Liver (tissue), 9 donors: ENCODE data around the gene DAAM1. TPM values are rescaled to one million over a fixed set of nuclear protein-coding genes. Genes with fewer than 3 reads are reported as not detected.

ENCODE experiments used
- DNase-seq: peaks from one replicate; pipeline ENCODE4 v3.0.0-alpha.2; 2017; ENCODE audit warnings: low spot score
- H3K27ac ChIP-seq, 2 donors: one replicate each; pipeline ENCODE4 v1.7.0; 2013; ENCODE audit warnings: inconsistent platforms in 2 of 2, low read length in 2 of 2, control low read depth in 1 of 2, low read depth in 1 of 2, mild to moderate bottlenecking in 1 of 2
- H3K27me3 ChIP-seq, 4 donors: one replicate each; pipeline versions ENCODE4 v1.6.1 to v1.7.0; 2013; ENCODE audit warnings: low read length in 3 of 4, inconsistent platforms in 1 of 4, mild to moderate bottlenecking in 1 of 4, moderate library complexity in 1 of 4; ENCODE audit not compliant: control insufficient read depth in 4 of 4, insufficient read depth in 4 of 4
- H3K36me3 ChIP-seq, 4 donors: one replicate each; pipeline versions ENCODE4 v1.6.1 to v1.7.0; 2013; ENCODE audit warnings: low read length in 3 of 4, mild to moderate bottlenecking in 3 of 4, low read depth in 1 of 4, moderate library complexity in 1 of 4; ENCODE audit not compliant: control insufficient read depth in 4 of 4, insufficient read depth in 3 of 4
- H3K4me1 ChIP-seq, 4 donors: one replicate each; pipeline versions ENCODE4 v1.6.1 to v1.7.0; 2013; ENCODE audit warnings: low read length in 3 of 4, mild to moderate bottlenecking in 3 of 4, moderate library complexity in 1 of 4; ENCODE audit not compliant: control insufficient read depth in 4 of 4, insufficient read depth in 4 of 4
- H3K4me3 ChIP-seq, 3 donors: one replicate each; pipeline versions ENCODE4 v1.6.1 to v1.7.0; 2013; ENCODE audit warnings: low read length in 3 of 3, control low read depth in 1 of 3, low read depth in 1 of 3, mild to moderate bottlenecking in 1 of 3
- H3K9ac ChIP-seq, 2 donors: one replicate each; pipeline ENCODE4 v1.7.0; 2013; ENCODE audit warnings: low read length in 2 of 2, mild to moderate bottlenecking in 2 of 2, moderate library complexity in 2 of 2, control low read depth in 1 of 2, low read depth in 1 of 2
- H3K9me3 ChIP-seq, 4 donors: one replicate each; pipeline versions ENCODE4 v1.6.1 to v1.7.0; 2013; ENCODE audit warnings: low read length in 3 of 4; ENCODE audit not compliant: control insufficient read depth in 4 of 4
- ATF3 ChIP-seq: IDR thresholded peaks from 2 replicates; pipeline ENCODE4 v1.6.1; 2016; ENCODE audit warnings: antibody characterized with exemption
- EGR1 ChIP-seq, 2 donors: IDR thresholded peaks; 2 replicates each; pipeline ENCODE4 v1.6.1; 2016 to 2018; ENCODE audit warnings: antibody characterized with exemption in 2 of 2, low read depth in 2 of 2
- FOXA1 ChIP-seq: IDR thresholded peaks from 2 replicates; pipeline ENCODE4 v1.6.1; 2016; ENCODE audit warnings: antibody characterized with exemption
- FOXA2 ChIP-seq: IDR thresholded peaks from 2 replicates; pipeline ENCODE4 v1.6.1; 2016; ENCODE audit warnings: antibody characterized with exemption
- GABPA ChIP-seq, 2 donors: IDR thresholded peaks in 1 of 2; conservative IDR thresholded peaks in 1 of 2; 2 replicates each; pipeline ENCODE4 v1.6.1; 2016; ENCODE audit warnings: antibody characterized with exemption in 2 of 2, mild to moderate bottlenecking in 1 of 2, moderate library complexity in 1 of 2
- HNF4A ChIP-seq, 2 donors: conservative IDR thresholded peaks; 2 replicates each; pipeline ENCODE4 v1.6.1; 2016; ENCODE audit warnings: antibody characterized with exemption in 2 of 2, mild to moderate bottlenecking in 2 of 2
- JUND ChIP-seq, 2 donors: IDR thresholded peaks; 2 replicates each; pipeline ENCODE4 v1.6.1; 2016; ENCODE audit warnings: antibody characterized with exemption in 2 of 2
- MAX ChIP-seq: IDR thresholded peaks from 2 replicates; pipeline ENCODE4 v1.6.1; 2016; ENCODE audit warnings: antibody characterized with exemption
- NR2F2 ChIP-seq: IDR thresholded peaks from 2 replicates; pipeline ENCODE4 v1.6.1; 2016; ENCODE audit warnings: antibody characterized with exemption
- RXRA ChIP-seq, 2 donors: IDR thresholded peaks; 2 replicates each; pipeline ENCODE4 v1.6.1; 2017 to 2018; ENCODE audit warnings: antibody characterized with exemption in 2 of 2, mild to moderate bottlenecking in 1 of 2
- TAF1 ChIP-seq: conservative IDR thresholded peaks from 2 replicates; pipeline ENCODE4 v1.6.1; 2016; ENCODE audit warnings: antibody characterized with exemption, mild to moderate bottlenecking
- YY1 ChIP-seq: IDR thresholded peaks from 2 replicates; pipeline ENCODE4 v1.6.1; 2016; ENCODE audit warnings: antibody characterized with exemption, mild to moderate bottlenecking
- WGBS: extraction: QIAGEN DNeasy Blood & Tissue Kit; methylation state at CpG from one replicate; pipeline ENCODE4 v1.1.7; 2013; 5-methylcytosine and 5-hydroxymethylcytosine counted together
- polyA plus RNA-seq, 2 donors: library from polyadenylated mRNA; stranded (reverse) in 1 of 2; unstranded in 1 of 2; fragments of 200-250 nt in 1 of 2; fragments of >200 nt in 1 of 2; fragmentation: Nextera tagmentation in 1 of 2; extraction: Ambion mirVana in 1 of 2; gene quantifications; one replicate each; pipeline versions ENCODE4 v1.2.1 to v1.2.3, GENCODE V29; 2013 to 2015
- total RNA-seq, 2 donors: library from RNA; depleted of rRNA; stranded (reverse); fragments of >200 nt; gene quantifications; one replicate each; pipeline ENCODE4 v1.2.3, GENCODE V29; 2014
- TF ChIP-seq, protein P1 (sequence below): IDR thresholded peaks from 2 replicates; pipeline ENCODE4 v1.6.1; 2016; ENCODE audit warnings: antibody characterized with exemption
- TF ChIP-seq, protein P2 (sequence below): fragments of 150-350 bp; IDR thresholded peaks from 2 replicates; pipeline ENCODE4 v1.5.1; 2017; ENCODE audit warnings: improper control_type of control experiment, low read depth, low read length; ENCODE audit not compliant: missing input control
- TF ChIP-seq, protein P3 (sequence below): IDR thresholded peaks from 2 replicates; pipeline ENCODE4 v1.6.1; 2016; ENCODE audit warnings: antibody characterized with exemption, mild to moderate bottlenecking
- donor health status: healthy.
- donor health status: healthy.
- donor health status: healthy.
- donor health status: healthy.
- donor health status: healthy.

Gene DAAM1
- total and polyA plus RNA-seq, 4 donors: 9.5 to 28.4 (median 18.5) TPM

- TF ChIP-seq YY1: no peak
- no peak for TF ChIP-seq FOXA2
- no peak for TF ChIP-seq EGR1 (IDR thresholded peaks at IDR 0.05; ENCODE audit: low read depth in 2 of 2)
- TF ChIP-seq HNF4A (conservative IDR thresholded peaks at IDR 0.05): no peak
- no peak for TF ChIP-seq NR2F2
- peaks cover 0 to 3% (median 0%) of the 10 kb centered on the region in 4 donors for H3K36me3 ChIP-seq
- H3K9ac ChIP-seq: no peak overlapping the region
- no peaks in the 10 kb centered on the region for H3K9me3 ChIP-seq
- DNase-seq: no peak
- H3K27ac ChIP-seq: no peak overlapping the region
- H3K4me3 ChIP-seq: no peak overlapping the region
- 95% methylated on average over 5 of the region's 5 CpGs for WGBS
- H3K27me3 ChIP-seq: no peaks in the 10 kb centered on the region
- peaks cover 5 to 18% (median 17%) of the 10 kb centered on the region in 4 donors for H3K4me1 ChIP-seq
Measured at GRCh38 chr14:59280961-59281360, 92.5 kb downstream of the DAAM1 start.

DNA sequence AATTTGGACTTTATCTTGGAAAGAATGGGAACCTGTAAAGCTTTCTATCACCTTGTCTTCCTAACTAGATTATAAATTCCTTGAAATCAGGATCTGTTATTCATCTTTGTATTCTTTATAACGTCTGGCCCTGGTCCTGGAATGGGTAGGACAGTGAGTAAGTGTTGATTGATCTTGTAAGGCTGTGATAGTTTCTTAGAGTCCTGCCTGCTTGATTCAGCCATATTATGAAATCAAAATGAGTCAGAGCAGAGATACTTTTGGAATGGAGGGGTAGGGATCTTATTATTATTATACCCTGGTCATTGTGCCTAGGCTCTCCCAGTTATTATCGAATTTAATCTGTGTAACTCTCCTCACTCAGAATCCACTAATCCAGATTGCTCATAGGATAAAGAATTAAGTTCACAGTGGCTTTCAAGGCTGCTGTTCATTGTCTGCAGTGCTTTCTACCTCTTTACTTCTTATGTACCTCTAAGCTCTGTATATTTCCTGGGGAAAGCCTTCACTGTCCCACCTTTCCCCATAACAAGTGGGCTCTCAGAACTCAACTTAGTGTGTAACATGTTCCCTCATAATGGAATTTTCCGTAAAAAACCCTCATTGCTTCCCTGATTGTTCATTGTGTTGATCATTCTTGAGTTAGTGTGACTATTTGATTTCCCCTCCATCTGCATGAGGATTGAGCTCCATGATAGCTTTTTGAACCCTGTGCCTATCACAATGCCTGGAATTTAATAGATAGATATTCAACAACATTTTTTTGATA lies 93.3 kb downstream of the DAAM1 start:
- H3K4me1 ChIP-seq: peaks cover 5 to 18% (median 17%) of the 10 kb centered on the region in 4 donors
- no peak overlapping the region for H3K27ac ChIP-seq
- TF ChIP-seq HNF4A (conservative IDR thresholded peaks at IDR 0.05): no peak
- TF ChIP-seq, protein P1, sequence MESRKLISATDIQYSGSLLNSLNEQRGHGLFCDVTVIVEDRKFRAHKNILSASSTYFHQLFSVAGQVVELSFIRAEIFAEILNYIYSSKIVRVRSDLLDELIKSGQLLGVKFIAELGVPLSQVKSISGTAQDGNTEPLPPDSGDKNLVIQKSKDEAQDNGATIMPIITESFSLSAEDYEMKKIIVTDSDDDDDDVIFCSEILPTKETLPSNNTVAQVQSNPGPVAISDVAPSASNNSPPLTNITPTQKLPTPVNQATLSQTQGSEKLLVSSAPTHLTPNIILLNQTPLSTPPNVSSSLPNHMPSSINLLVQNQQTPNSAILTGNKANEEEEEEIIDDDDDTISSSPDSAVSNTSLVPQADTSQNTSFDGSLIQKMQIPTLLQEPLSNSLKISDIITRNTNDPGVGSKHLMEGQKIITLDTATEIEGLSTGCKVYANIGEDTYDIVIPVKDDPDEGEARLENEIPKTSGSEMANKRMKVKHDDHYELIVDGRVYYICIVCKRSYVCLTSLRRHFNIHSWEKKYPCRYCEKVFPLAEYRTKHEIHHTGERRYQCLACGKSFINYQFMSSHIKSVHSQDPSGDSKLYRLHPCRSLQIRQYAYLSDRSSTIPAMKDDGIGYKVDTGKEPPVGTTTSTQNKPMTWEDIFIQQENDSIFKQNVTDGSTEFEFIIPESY: no peak
- TF ChIP-seq, protein P2, sequence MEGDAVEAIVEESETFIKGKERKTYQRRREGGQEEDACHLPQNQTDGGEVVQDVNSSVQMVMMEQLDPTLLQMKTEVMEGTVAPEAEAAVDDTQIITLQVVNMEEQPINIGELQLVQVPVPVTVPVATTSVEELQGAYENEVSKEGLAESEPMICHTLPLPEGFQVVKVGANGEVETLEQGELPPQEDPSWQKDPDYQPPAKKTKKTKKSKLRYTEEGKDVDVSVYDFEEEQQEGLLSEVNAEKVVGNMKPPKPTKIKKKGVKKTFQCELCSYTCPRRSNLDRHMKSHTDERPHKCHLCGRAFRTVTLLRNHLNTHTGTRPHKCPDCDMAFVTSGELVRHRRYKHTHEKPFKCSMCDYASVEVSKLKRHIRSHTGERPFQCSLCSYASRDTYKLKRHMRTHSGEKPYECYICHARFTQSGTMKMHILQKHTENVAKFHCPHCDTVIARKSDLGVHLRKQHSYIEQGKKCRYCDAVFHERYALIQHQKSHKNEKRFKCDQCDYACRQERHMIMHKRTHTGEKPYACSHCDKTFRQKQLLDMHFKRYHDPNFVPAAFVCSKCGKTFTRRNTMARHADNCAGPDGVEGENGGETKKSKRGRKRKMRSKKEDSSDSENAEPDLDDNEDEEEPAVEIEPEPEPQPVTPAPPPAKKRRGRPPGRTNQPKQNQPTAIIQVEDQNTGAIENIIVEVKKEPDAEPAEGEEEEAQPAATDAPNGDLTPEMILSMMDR: no peak
- TF ChIP-seq, protein P3, sequence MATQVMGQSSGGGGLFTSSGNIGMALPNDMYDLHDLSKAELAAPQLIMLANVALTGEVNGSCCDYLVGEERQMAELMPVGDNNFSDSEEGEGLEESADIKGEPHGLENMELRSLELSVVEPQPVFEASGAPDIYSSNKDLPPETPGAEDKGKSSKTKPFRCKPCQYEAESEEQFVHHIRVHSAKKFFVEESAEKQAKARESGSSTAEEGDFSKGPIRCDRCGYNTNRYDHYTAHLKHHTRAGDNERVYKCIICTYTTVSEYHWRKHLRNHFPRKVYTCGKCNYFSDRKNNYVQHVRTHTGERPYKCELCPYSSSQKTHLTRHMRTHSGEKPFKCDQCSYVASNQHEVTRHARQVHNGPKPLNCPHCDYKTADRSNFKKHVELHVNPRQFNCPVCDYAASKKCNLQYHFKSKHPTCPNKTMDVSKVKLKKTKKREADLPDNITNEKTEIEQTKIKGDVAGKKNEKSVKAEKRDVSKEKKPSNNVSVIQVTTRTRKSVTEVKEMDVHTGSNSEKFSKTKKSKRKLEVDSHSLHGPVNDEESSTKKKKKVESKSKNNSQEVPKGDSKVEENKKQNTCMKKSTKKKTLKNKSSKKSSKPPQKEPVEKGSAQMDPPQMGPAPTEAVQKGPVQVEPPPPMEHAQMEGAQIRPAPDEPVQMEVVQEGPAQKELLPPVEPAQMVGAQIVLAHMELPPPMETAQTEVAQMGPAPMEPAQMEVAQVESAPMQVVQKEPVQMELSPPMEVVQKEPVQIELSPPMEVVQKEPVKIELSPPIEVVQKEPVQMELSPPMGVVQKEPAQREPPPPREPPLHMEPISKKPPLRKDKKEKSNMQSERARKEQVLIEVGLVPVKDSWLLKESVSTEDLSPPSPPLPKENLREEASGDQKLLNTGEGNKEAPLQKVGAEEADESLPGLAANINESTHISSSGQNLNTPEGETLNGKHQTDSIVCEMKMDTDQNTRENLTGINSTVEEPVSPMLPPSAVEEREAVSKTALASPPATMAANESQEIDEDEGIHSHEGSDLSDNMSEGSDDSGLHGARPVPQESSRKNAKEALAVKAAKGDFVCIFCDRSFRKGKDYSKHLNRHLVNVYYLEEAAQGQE: no peak
- no peak for TF ChIP-seq MAX
- TF ChIP-seq GABPA (IDR thresholded peaks at IDR 0.05 in 1 of 2, conservative IDR thresholded peaks at IDR 0.05 in 1 of 2): no peak
- no peak for TF ChIP-seq FOXA1
- TF ChIP-seq FOXA2: no peak
- TF ChIP-seq NR2F2: no peak
- no peak for TF ChIP-seq TAF1
- TF ChIP-seq ATF3: no peak
- TF ChIP-seq YY1: no peak
- no peak for TF ChIP-seq JUND (IDR thresholded peaks at IDR 0.05)
- no peak for TF ChIP-seq RXRA (IDR thresholded peaks at IDR 0.05)
- TF ChIP-seq EGR1 (IDR thresholded peaks at IDR 0.05; ENCODE audit: low read depth in 2 of 2): no peak
- H3K4me3 ChIP-seq: no peak overlapping the region
- DNase-seq: no peak
- WGBS: 90% methylated on average over 3 of the region's 3 CpGs
- H3K27me3 ChIP-seq: no peaks in the 10 kb centered on the region
- peaks cover 0 to 3% (median 0%) of the 10 kb centered on the region in 4 donors for H3K36me3 ChIP-seq
- no peak overlapping the region for H3K9ac ChIP-seq
- no peaks in the 10 kb centered on the region for H3K9me3 ChIP-seq
